GM19099 (cell line): ENCODE results near the gene PUS7.

ENCODE experiments used
- POLR2A ChIP-seq: IDR thresholded peaks from 3 replicates; pipeline ENCODE4 v1.6.1; 2011; ENCODE audit warnings: low read depth; ENCODE audit not compliant: insufficient read length; ENCODE audit errors: extremely low read depth

Gene PUS7

GRCh38 chr7:105426606-105427146 lies 95.4 kb downstream of the PUS7 start:
- no peak for TF ChIP-seq POLR2A

- no peak for TF ChIP-seq POLR2A
Measured at GRCh38 chr7:105423987-105424386, 98.1 kb downstream of the PUS7 start.

- TF ChIP-seq POLR2A, result no peak
Measured at GRCh38 chr7:105413887-105414437, 108.1 kb downstream of the PUS7 start.

GRCh38 chr7:105408791-105409410 lies 113.2 kb downstream of the PUS7 start:
- no peak for TF ChIP-seq POLR2A
